Measurements from ENCODE around the gene TBC1D16. TPM values are rescaled to one million over a fixed set of nuclear protein-coding genes. Genes with fewer than 3 reads are reported as not detected.

The TBC1D16 gene
- total and polyA plus RNA-seq, 8 donors = 17.3 to 49.1 (median 31.3) TPM

GRCh38 chr17:79883202-79883601 lies 152.5 kb downstream of the TBC1D16 start:
- H3K4me3 ChIP-seq = no peak overlapping the region
- ATAC-seq = no peak
- intact Hi-C loops (cut with DNase I) = no loop called here
- peaks cover 5 to 16% of the 10 kb centered on the region in 2 donors for H3K27me3 ChIP-seq
- H3K27ac ChIP-seq = no peak overlapping the region
- no peaks in the 10 kb centered on the region for H3K36me3 ChIP-seq
- no peak for TF ChIP-seq CTCF (IDR thresholded peaks at IDR 0.05)
- no peaks in the 10 kb centered on the region for H3K4me1 ChIP-seq
- H3K9me3 ChIP-seq = no peaks in the 10 kb centered on the region
- DNase-seq = no peak

Other genes starting within 250 kb of the TBC1D16 start
- gene CBX8, start 238.8 kb downstream of the TBC1D16 start, total RNA-seq = 1 to 10 TPM; 7.3 to 7.9 TPM
- 10 to 100 TPM in 2 of 6 donors, 1 to 10 TPM in 4; 7.7 to 11.4 (median 9.5) TPM for gene CBX8, start 238.8 kb downstream of the TBC1D16 start, polyA plus RNA-seq (ENCODE audit: insufficient read length in 6 of 6)
- gene CBX4, start 196.4 kb downstream of the TBC1D16 start, total RNA-seq = 10 to 100 TPM; 20.9 to 22.3 TPM
- 10 to 100 TPM; 11.1 to 20.7 (median 14.2) TPM for gene CBX4, start 196.4 kb downstream of the TBC1D16 start, polyA plus RNA-seq (ENCODE audit: insufficient read length in 6 of 6)
- gene CCDC40, start 770 bp upstream of the TBC1D16 start, total RNA-seq = 1 to 10 TPM; 8.0 to 8.4 TPM
- 10 to 100 TPM in 5 of 6 donors, 1 to 10 TPM in 1; 8.8 to 15.2 (median 13.1) TPM for gene CCDC40, start 770 bp upstream of the TBC1D16 start, polyA plus RNA-seq (ENCODE audit: insufficient read length in 6 of 6)
- gene GAA, start 65.7 kb upstream of the TBC1D16 start, total RNA-seq = 100 to 1,000 TPM in 1 of 2 donors, 10 to 100 TPM in 1; 85.7 to 105 TPM
- gene GAA, start 65.7 kb upstream of the TBC1D16 start, polyA plus RNA-seq (ENCODE audit: insufficient read length in 6 of 6) = 10 to 100 TPM; 24.1 to 49.0 (median 33.3) TPM
- 10 to 100 TPM; 58.5 to 72.9 TPM for gene EIF4A3, start 111.3 kb upstream of the TBC1D16 start, total RNA-seq
- gene EIF4A3, start 111.3 kb upstream of the TBC1D16 start, polyA plus RNA-seq (ENCODE audit: insufficient read length in 6 of 6) = 10 to 100 TPM; 78.7 to 90.7 (median 86.2) TPM
- 1 to 10 TPM in 1 of 2 donors, under 1 TPM in 1; 0.41 to 1.0 TPM for gene CARD14, start 134.2 kb upstream of the TBC1D16 start, total RNA-seq
- gene CARD14, start 134.2 kb upstream of the TBC1D16 start, polyA plus RNA-seq (ENCODE audit: insufficient read length in 6 of 6) = 1 to 10 TPM; 1.0 to 3.2 (median 2.1) TPM
- 10 to 100 TPM; 55.4 to 83.8 TPM for gene SGSH, start 184.5 kb upstream of the TBC1D16 start, total RNA-seq
- gene SGSH, start 184.5 kb upstream of the TBC1D16 start, polyA plus RNA-seq (ENCODE audit: insufficient read length in 6 of 6) = 10 to 100 TPM; 40.8 to 52.4 (median 43.7) TPM
- gene SLC26A11, start 184.6 kb upstream of the TBC1D16 start, total RNA-seq = 10 to 100 TPM; 31.9 to 36.0 TPM
- gene SLC26A11, start 184.6 kb upstream of the TBC1D16 start, polyA plus RNA-seq (ENCODE audit: insufficient read length in 6 of 6) = 10 to 100 TPM; 22.3 to 29.5 (median 23.5) TPM
- 100 to 1,000 TPM; 212 to 264 TPM for gene RNF213, start 225.0 kb upstream of the TBC1D16 start, total RNA-seq
- 100 to 1,000 TPM in 3 of 6 donors, 10 to 100 TPM in 3; 89.0 to 115 (median 100.0) TPM for gene RNF213, start 225.0 kb upstream of the TBC1D16 start, polyA plus RNA-seq (ENCODE audit: insufficient read length in 6 of 6)